HG03442 (cell line): Measurements from ENCODE around the gene CDX2.
"Not testable (repeated sequence)": the region's sequence is repeated elsewhere in the genome, so short reads cannot be mapped to it uniquely, and the experiment has no call there.

Experiments
- ATAC-seq: cut with Tn5 transposase; IDR thresholded peaks from one replicate; pipeline ENCODE4 v1.9.1; 2021; ENCODE audit warnings: mild to moderate bottlenecking, moderate library complexity; ENCODE audit not compliant: unreplicated experiment

The CDX2 gene

DNA sequence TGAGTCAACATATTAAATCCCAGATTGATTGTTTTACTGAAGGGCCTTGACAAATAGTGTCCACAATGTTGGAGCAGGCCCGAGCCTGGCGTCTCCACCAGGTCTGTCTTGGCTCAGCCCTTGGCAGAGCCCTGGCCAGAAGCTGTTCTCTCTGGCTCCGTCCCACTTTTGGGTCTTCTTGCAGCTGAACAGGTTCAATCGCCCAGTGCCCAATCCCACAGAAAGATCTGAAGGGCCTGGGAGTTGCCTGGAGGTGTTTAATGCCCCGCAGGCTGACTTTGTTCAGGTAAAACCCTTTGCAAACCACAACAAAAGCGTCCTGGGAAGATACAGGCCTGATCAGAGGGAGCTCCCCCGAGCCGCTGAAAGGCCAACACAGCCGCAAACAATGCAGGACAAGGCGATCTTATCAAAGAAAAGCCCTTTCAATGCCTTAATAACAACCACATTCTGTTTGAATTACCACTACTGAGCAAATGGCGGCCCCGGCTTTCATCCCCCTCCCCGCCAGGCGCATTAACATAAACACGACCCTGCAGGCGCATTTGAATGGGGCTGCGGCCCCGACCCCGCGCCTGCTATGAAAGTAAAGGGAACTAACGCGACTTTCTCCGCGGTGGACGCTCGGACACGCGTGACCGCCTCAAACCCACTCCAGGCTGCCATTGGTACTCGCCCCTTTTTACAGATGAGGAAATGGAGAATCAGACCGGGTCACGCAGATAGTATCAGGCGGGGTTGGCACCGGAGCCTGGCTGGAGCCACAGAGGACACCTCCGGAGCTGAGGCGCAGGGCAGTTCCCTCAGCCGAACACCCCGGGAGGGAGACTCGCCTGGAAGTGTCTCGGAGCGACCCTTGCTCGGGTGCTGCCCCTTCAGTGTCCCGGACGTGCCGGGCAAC, 3.1 kb downstream of the CDX2 start:
- no peak for ATAC-seq

DNA sequence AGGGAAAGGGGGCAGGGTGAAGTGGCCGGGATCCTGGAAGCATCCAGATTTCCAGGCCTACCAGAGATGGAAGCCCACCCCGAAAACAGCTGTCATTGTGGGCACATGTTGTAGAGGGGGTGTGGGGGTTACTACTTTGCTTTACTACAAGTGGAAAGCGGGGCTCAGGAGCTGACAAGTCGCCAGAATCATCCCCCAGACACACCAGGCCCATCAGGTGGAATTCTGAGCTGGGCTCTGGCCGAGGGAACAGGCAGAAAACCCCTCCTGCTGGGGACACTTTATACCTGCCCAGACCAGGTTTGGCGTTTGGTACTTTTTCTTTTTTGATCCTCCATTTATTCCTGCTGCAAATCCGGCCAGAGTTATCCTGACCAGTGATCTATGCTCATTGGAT, 3.8 kb downstream of the CDX2 start:
- ATAC-seq: no peak

DNA sequence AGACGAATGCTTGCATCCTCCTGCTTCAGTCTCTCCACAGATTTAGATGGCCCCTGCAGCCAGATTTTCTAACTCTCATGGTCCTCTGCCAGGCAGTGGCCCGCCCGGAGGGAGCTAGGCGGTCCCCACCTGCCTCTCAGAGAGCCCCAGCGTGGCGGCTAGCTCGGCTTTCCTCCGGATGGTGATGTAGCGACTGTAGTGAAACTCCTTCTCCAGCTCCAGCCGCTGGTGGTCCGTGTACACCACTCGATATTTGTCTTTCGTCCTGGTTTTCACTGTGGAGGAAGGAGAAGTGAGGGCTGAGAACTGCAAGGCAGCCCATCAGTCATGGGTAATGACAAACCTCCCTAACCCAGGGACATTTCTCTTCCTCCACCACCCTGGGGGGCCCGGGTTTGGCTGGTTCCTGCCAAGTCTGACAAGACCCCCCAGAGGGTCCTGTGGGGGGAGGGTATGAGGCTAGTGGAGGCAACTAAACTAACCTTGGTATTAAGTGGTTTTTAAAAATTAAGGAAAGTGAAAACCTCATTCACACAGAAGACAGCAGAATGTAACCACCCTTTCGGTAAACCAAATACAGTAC, 4.3 kb downstream of the CDX2 start:
- no peak for ATAC-seq

DNA sequence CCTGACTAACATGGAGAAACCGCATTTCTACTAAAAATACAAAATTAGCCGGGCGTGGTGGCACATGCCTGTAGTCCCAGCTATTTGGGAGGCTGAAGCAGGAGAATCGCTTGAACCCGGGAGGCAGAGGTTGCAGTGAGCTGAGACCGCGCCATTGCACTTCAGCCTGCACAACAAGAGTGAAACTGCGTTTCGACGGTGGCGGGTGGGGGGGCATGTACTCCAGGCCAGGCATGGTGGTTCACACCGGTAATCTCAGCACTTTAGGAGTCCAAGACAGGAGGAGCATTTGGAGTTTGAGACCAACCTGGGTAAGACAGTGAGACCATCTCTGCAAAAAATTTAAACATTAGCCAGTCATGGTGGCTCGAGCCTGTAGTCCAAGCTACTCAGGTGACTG, 4.9 kb downstream of the CDX2 start:
- not testable (repeated sequence) for ATAC-seq

DNA sequence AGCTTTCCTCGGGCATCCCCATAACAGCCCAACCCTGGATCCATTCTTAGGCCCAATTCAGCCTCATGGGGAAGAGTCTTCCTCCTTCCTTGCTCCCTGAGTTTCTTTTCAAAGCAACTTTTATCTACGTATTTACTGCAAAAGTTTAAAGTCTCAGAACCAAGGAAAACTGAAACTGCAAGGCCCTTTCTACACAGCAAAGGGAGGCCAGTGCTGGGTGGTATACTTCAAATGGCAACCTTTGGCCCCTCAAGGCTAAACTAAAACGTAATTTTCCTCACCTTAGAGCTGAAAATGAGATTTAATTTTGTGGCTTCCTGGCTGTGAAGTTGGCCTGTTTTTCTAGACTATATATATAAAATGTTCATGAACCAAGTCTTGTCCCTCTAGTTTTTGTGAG, 5.6 kb downstream of the CDX2 start:
- no peak for ATAC-seq

DNA sequence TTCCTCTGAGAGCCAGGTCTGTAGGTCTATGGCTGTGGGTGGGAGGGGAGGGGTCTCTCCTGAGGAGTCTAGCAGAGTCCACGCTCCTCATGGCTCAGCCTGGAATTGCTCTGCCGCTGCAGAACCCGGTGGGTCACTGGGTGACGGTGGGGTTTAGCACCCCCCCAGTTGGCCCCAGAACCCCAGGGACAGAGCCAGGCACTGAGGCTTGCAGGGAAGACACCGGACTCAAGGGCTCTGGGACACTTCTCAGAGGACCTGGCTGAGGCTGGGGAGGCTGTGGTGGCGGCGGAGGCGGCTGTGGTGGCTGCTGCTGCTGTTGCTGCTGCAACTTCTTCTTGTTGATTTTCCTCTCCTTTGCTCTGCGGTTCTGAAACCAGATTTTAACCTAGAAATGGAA, 6.1 kb downstream of the CDX2 start:
- ATAC-seq: no peak

DNA sequence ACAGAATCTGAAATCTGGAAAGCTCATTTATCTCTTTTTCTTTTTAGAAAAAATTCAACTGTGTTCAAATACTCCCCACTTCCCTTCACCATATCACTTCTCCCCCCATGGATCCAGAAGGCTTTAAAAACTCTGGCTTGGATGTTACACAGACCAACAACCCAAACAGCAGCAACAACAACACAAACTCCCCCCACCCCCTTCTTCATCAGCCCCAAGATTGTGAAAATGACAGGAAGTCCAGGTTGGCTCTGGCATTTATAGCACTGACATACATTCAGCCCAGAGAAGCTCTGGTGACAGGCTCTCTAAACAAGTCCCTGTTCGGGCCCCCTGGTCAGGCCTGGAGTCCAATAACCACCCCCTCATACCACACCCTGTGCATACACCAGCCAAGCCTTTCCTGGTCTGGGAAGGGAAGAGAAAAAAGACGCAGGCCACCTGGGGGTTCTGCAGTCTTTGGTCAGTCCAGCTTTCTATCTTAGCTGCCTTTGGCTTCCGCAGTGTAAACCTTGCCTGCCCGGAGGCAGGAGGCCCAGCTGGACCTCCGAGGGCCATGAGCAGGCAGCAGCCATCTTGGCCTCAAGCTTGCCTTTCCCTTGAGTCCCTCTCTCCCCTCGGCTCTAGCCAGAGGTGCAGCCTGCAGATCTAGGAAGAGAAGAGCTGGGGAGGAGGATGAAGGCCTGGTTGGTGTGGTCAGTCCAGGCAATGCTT, 6.8 kb downstream of the CDX2 start:
- ATAC-seq: no peak

DNA sequence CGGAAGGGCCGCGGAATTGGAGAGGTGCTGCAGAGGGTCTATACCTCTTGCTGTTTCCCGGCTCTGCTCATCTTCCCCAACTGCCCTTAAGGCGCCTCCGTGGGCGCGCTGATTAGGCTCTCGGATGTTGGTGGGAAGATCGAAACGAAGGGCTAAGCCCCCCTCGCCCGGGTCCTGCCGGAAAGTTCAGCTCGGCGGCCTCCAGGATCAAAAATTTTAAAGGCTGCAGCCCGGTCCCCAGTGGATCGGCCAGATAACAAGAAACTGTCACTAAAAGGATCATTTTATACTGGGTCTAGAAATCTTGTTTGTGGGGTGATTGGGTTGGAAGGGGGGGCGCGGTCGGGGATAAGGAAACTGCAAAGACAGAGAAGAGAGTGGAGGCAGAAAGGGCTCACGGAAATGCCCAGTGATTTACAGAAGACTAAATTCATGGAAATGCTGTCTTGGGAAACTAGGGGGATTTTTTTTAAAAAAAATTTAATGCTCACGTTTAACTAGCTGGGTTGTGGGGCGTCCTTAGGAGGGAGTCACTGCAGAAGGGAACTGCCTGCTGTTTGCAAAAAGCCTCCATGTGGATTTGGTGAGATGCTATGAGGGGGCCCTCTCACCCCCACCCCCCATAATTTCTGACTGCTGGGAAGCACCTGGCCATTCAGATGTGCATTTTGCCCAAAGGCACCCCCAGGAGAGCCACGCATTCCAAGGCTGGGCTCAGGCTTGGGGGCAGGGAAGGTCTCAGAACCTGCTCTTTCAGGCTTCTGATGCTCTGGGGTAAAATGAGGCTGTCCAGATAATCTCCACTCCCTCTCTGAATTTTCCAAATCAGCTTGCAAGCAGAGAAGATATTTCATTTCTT, 7.7 kb downstream of the CDX2 start:
- ATAC-seq: no peak

DNA sequence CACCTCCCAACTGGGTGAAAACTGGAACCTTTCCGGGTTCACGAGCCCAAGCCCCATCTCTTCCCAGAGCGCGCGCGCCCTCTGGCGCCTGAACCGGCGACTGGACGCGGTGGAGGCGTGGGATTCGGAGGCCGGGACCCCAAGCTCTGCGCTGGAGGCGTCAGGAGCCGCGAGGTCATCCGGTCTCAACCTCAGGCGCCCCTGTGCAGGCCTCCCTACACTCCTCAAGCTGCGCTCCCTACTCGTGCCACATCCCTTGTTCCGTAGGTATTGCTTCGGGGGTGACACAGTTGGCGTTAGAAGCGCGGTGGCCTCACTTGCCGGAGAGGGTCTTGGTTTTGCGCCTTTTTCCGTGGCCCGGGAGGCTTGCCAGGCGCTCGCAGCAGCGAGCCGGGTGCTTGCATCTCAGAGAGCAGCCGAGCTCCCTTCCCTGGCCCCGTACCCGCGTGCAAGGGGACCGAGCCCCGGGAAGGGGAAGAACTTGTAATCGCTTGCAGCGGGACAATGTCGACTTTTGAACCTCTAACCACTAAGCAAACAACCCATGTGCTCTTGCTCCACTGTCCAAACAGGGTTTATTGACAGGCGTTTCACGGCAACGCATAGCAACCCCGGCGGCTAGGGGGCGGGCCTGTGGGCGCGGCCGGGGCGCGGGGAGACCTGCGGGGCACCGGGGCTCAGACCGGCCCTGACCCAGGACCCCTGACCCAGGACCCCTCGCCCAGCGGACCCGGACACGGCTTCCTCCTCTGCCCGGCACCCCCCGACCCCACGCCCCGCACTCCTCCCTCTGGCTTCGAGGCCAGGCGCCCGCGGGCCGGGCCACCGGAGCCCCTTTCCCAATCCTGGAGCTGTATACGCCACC, 8.5 kb downstream of the CDX2 start:
- ATAC-seq: no peak

DNA sequence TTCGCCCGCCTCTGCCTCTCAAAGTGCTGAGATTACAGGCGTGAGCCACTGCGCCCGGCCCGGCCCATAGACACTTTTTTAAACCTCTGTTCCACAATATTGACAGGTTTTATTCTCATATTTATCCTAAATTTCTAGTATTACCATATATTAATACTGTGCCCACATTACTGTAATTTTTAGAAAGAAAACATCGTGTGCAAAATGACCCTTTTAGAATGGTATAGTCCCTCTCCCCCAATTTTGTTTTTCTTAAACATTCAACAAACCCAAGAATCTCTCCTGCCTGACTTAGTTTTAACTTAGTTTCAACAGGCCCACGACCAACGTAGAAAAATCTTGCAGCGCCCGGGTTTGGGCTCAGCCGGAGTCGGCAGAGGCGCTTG, 9.1 kb downstream of the CDX2 start:
- ATAC-seq: no peak

DNA sequence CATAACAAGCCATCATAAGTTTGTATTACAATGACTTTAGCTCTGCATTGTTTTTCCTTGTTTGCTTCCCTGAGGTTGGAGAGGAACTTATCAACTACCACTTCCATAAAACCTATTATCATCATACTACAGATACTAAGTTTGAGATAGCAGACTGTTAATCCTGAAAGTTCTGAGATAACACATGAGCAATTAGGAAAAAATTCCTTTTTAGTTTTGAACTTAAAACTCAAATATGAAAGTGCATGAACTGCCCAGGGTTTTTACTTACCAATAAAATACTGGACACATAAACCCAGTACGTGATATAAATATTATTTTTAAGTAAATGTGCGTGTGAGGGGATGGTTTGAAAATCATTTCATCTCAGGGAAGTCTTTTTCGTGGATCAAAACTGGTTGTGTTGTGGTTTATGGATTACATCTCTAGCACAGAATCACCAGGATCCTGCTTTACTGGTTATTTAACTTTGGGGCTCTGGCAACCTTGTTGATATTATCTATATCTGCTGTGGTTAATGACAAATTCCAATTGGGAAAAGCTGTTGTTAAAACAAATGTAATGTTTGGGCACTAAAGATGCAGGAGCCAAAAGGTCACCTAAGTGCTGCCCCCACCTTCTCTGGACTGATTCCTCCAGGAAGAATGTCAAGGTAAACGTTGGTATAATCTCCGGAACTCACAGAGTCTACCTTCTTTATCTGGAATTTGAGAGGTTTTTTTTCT, 12.4 kb downstream of the CDX2 start:
- no peak for ATAC-seq

DNA sequence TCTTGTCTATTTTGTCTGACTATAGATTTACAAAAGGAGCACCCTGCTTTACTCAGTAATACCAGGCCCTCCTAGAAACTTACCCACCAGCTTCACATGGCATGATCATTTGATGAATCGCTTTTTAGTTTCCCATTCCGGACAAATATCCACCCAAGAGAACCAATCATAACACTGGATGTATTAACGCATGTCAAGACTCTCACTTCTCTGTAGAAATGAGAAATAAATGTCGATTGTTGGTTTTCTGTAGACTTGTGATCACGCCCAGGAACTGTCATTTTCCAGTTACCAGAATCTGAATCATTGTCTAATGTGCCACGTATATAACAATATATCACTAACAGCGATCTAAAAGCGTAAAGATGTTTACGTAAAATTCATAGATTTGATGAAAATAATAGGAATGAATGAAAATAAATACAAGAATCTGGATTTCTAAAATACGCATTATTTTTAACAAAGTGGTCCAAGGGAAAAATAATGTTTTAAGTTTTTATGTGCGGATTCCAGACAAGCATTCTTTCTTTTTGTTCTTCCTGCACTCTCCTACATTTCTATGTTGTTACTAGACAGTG, 14.0 kb downstream of the CDX2 start:
- ATAC-seq: no peak

DNA sequence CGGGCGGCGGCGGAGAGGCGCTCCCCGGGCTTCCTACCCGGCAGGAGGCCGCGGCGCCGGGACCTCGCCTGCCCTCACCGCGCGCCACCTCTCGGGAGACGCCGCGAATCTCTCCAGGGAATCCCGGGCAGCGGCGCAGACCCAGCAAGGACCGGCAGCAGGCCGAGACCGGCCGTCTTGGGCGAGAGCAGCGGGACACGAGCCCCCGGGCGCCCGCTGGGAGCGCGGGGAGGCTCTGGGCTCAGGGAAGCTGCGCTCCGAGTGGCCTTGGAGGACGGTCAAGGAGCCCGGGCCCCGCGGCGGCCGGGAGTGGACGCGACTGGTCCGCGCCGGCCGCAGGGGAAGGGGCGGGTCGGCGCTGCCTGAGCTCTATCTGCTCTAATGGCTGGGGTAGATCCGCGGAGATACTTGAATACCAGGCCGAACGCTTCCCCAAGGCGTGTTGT, 14.7 kb downstream of the CDX2 start:
- ATAC-seq: no peak

DNA sequence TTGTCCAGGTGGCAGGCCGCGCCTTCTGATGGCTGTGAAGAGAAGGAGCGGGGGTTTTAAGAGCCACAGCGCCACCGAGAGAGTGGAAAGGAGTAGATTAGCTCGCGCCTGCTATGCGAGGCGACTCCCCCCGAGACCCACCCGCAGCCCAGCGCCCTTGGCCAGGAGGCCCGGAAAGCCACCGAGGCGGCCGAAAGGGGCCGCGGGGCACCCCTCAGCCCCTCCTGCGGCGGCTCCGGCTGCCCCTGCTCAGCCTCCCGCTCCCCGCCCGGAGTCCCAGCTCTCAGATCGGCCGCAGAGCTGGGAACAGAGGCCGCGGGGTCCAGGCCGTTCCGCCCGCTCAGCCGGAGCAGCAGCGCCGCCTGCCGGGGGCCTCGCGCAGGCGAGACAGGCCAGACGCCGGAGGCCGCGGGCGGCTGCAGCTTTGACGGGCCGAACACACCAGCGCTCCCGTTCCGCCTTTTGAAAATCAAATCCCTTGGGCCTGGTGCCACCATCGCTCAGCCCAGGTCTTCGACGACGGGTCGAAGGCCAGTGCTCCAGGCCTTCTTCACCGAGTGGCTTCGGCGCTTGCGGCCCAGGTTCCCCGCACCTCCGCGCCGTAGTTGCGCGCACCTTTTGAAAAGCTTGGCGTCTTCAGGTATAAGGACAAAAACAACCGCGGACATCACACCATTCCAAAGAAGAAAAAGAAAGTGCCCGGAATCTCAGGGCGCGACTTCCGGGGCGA, 15.3 kb downstream of the CDX2 start:
- peak; percentile 70 for ATAC-seq

DNA sequence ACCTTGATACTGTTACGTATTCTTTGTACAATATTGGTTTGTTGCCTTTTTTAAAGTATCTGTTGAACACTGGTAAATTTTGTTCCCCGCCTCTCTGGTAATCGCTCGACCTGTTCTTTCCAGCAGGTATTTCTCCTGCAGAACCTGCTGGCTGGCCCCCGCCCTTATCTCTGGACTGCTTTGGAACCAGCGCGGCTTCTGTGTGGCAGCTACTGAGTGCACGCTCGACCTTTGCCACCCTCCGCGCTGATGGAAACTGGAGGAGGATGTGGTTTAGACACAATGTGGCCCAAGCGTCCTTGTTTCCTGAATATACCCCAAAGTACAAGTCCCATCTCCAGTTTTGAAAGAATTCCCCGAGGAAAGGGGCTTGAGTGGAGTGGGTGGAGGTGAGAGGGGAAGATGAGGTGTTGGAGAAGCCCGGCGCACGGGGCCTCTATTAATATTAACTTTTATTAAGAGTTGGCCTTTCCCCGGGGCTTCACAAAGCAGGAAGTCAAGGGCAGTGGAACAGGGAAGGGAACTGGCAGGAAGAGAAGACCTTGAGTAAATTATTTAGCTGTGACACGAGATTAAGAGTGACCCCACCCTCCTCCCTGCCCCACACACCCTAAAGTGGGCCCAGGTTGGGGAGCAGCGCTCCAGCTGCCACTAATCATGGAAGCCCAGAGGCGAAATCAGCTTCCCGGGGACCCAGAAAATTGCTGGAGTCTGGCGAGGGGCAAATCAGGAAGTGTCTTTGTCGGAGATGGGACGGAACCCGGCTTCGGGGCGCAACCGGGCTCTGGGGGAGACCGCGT, 16.0 kb downstream of the CDX2 start:
- no peak for ATAC-seq

DNA sequence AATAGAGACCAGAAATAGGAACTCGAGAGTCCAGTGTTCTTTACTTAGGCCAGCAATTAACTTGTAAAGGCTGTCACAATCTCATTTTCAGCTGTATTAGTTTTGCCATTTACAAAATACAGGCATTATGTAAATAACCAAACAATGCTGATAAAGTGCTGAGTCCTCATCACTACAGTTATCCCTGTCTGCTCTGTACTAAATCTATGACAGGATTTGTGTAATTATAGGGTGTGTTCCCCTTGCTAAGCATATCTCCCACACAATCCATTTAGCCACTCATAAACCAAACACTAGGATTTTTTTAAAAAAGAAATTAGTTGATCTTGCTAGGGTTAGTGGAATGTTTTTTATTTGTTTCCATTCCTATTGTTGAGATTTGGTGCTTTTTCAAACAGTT, 26.1 kb downstream of the CDX2 start:
- ATAC-seq: no peak

DNA sequence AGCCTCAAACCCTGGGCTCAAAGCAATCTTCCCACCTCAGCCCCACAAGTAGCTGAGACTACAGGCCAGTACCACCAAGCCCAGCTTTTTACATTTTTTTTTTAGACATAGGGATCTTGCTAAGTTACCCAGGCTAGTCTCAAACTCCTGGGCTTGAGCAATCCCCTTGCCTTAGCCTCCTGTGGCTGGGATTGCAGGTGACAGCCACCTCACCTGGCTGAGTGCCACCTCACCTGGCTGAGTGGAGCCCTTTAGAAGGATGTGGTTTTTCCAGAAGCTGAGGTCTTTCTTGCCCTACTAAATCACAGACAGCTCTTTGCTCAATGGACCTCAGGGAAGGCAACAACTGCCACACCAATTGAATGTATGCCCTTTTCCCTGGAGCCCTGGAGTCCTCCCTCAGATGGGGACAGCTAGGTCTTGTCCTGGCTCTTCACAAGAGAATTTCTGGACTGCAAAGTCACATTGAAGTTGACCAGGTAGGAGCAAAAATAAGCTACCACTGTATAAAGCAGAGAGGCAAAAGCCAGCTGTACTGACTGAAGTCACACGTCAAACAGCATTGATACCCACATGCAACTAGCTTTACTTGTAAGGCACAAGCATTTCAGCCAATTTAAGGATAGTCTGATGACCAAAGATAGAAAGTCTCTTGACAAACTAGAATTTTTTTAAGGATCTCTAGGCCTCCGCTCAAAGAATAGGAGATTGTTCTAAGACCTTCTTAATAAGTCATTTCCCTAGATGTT, 35.4 kb downstream of the CDX2 start:
- ATAC-seq: no peak
